GM21390 (cell line): Measurements from ENCODE around the gene ME3.

Experiments
- ATAC-seq: cut with Tn5 transposase; IDR thresholded peaks from one replicate; pipeline ENCODE4 v1.9.1; 2021; ENCODE audit not compliant: unreplicated experiment

The ME3 gene

DNA sequence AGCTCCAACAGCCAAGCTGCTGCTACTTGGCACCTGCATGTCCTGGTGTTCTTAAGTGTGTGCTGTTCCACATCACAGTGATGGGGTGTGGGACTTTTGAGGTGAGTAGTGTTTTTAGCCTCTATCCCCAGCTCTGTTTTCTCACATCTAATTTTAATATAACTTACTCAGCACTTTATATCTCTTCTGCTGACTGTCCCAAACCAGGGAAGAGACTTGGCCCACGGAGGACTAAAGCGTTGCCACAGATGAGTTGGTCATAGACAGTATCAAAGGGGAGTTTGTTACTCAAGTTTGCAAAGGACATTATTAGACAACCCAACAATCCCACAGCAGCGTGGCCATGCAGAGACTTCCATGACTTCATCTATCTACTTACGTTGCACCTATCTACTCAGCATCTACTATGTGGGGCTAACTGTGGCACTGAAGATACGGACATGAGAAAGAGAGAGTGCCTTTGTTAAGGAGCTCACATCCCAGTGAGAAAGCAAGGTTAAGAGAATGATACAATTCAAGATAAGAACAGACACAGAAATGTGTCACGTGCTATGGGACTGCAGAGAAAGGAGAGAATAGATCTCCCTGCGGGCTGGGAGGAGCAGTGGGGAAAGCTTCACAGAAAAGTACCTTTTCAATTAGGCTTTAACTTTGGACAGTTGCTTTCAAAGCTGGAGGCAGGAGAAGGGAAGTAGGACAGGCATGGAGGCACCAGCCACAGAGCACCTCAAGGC lies 82.4 kb downstream of the ME3 start:
- no peak for ATAC-seq

GRCh38 chr11:86589204-86589603 lies 83.2 kb downstream of the ME3 start:
- no peak for ATAC-seq

- ATAC-seq: no peak
Observed at GRCh38 chr11:86588566-86589090, 83.8 kb downstream of the ME3 start.

- no peak for ATAC-seq
Observed at GRCh38 chr11:86587264-86588193, 84.9 kb downstream of the ME3 start.

- no peak for ATAC-seq
Observed at GRCh38 chr11:86586307-86586706, 86.1 kb downstream of the ME3 start.

GRCh38 chr11:86582898-86583297 lies 89.5 kb downstream of the ME3 start:
- ATAC-seq: no peak

- no peak for ATAC-seq
Observed at GRCh38 chr11:86580535-86580934, 91.9 kb downstream of the ME3 start.

DNA sequence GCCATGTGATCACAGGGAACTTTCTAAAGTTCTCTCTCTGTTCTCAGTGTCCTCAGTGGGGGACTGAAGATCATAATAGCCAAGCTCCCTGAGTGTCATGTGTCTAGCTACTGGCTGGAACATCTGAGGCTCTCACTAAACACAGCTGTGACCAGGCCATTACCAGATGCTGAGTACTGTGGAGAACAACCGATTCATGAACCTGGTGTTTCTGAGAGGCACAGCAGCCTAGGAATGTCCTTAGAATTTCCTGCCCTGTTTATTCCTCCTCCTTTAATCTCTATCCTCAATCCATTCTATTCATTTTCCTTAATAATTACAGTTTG lies 93.0 kb downstream of the ME3 start:
- no peak for ATAC-seq

DNA sequence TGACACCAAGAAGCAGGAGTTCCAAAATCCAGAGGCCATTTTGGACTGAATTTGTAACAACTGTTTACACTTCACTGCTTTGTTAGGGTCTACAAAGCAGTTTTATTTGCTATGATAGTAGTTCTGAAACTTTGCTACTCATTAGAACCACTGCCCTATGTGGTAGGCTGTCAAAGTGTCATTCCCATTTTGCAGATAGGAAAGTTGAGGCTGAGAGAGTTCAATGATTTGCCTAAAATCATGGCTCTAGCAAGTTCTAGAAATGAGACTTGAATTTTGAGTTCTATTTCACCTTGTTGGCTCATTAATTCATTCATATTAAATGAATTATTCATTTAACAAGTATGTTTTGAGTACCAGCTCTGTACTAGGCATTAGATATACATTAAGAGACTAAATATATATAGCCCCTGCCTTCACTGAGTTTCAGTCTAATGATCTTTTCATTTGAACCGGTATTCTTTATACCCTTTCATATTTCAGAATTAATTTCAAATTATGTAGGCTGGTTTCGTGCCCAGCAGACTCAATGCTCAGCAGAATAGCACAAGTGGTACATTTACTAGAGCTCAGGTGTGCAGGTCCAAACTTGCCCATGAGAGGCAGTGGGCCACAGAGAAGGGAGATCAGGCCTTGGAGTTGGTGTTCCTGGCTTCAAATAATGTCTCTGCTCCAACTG lies 93.5 kb downstream of the ME3 start:
- ATAC-seq: no peak

- ATAC-seq: no peak
Observed at GRCh38 chr11:86577644-86578636, 94.5 kb downstream of the ME3 start.

GRCh38 chr11:86576946-86577624 lies 95.3 kb downstream of the ME3 start:
- no peak for ATAC-seq

DNA sequence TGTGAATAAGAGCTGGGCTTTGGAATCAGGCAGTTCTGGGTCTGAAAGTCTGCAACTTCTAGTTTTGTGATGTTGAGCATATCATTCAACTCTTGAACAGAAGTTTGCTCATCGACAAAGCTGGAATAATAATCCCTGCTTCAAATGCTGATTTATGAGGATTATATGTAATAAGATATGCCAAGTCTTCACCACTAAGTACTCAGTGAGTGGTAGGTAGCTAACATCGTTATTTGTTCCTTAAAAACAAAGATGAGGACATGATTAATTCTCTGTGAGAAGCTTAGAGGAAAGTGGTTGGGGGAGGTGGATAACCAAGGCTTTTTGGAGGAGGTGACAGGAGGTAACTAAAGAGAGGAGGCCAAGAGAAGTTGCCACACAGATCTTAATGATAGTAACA lies 96.5 kb downstream of the ME3 start:
- ATAC-seq: no peak

DNA sequence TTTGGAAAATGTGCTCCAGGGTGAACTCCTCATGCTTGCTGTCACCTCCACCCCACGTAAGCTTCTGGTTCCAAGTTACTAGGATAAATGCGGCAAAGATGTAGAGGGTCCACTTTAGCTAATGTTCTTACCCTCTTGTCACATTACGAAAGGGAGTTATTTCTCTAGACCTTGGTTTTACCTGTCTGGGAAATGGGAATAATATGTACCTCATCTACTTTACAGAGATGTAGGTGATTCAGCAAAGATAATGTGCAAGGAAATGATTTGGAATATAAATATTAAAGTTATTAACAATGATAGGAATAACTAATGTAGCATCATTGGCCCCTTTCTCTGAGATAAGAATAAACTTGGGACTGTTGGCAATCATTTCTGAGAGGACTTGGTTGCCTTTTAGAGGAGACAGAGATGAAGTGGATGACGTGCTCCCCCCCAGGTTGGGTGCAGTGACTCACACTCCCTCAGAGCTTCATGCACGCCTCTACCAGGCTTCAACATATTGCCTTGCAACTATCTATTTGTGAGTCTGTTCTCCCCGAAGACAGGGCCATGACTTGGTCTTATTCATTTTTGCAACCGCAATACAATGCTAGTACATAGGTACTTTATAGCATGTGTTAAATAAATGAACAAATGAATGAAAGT lies 97.1 kb downstream of the ME3 start:
- ATAC-seq: no peak

DNA sequence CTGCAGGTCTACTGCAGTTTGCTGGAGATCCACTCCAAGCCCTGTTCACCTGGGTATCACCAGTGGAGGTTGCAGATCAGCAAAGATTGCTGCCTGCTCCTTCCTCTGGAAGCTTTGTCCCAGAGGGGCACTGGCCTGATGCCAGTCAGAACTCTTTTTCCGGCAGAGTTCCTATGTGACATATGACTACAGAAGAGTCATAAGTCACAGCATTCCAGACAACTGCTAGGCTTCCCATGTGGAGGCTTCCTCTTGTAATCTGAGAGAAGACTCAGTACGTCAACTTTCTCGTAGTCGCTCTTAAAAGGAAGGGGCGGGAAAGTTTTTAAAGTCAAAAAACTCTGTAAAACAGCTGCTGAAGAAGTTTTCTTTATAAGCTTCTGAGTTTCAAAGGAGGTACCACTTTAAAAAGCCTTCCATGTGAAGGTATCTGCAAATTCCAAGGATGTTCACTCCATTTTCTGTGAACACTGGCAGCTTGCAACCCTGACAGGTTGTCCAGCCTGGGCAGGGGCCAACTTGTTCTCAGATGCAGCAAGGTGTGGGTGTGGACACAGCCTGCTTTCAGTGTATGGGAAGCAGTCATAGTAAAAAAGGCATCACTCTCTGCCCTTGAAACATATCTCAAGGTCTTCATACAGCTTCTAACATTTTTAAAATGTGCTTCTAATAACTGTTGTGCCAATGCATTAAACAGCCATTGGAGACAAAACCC lies 97.8 kb downstream of the ME3 start:
- no peak for ATAC-seq

DNA sequence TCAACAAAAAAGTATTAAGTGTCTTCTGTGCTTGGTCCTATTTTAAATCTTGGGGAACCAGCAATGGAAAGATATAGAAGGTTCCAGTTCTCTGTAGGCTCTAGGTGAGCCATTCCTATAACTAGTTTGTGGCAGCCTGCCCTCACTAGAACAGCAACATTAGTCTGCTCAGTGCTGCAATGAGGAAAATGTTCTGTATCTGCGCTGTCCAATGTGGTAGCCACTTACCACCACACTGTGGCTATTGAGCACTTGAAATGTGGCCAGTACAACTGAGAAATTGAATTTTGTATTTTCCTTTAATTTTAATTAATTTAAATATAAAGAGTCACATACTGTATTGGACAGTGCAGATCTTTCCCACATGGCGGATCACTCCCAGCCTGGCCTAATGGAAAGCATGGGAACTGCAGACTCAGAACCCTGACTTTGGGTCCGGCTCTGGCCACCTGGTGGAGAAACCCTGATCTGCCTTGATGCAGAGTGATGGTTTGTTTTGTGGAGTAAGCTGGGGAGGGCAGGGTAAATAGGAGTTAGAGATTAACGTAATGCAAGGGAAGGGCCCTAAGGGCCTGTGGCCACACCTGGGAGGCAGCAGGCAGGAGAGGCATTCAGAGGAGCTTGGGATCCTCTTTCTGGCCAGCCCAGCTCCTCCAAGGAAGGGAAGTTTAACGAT lies 101.0 kb downstream of the ME3 start:
- ATAC-seq: no peak

GRCh38 chr11:86570451-86570850 lies 102.0 kb downstream of the ME3 start:
- no peak for ATAC-seq

DNA sequence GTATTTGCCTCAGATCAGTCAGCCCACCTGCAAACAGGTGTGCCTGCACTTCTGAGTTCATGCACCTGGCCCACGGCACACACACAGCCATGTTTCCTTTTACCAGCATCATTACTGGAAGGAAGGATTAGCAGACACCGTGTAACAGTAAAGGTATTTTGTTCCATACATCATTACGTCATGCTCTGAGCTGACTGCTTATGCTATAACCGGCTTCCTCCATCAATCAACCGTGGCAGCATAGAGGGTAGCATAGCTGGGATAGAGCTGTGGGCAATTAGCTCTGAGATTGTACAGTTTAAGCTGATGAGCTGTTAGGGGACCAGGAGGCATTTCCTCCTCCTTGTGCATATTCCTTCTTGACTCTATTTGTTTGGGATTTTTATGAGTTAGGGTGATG lies 102.4 kb downstream of the ME3 start:
- ATAC-seq: no peak

GRCh38 chr11:86569109-86569508 lies 103.3 kb downstream of the ME3 start:
- no peak for ATAC-seq
